ENCODE measurements around the gene SLC25A52. TPM values are rescaled to one million over a fixed set of nuclear protein-coding genes. Genes with fewer than 3 reads are reported as not detected.
"Not testable (repeated sequence)": the region's sequence is repeated elsewhere in the genome, so short reads cannot be mapped to it uniquely, and the experiment has no call there.

Gene SLC25A52
- under 1 TPM in 2 of 3 donors, not detected in 1; 0.21 to 0.44 TPM for polyA plus RNA-seq (ENCODE audit: insufficient read length in 3 of 3)

DNA sequence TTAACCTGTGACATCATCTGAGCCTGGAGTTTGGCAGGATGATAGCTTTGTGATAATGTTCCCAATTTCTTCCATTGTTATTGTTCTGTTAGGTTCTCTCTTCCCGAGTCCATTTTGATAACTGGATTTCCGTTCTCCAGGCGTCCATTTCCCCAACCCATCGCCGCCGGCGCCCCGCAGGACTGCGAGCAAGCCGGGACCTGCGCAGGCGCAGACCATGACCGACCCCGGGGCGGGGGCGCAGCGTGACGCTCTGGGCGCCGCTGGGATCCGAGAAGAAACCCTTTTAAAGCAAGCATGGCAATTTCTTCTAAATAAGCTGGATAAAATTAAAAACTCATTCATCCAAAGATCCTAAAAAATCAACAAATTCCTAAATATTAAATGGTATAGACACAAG lies at the start of gene SLC25A52:
TSS of gene SLC25A52 (minus strand) at position 186 of the 400 bp plus-strand sequence. CDS start 219 bp downstream, outside the sequence.
- DNase-seq (ENCODE audit: low read depth in 3 of 3, low spot score in 2 of 3) = no peak

DNA sequence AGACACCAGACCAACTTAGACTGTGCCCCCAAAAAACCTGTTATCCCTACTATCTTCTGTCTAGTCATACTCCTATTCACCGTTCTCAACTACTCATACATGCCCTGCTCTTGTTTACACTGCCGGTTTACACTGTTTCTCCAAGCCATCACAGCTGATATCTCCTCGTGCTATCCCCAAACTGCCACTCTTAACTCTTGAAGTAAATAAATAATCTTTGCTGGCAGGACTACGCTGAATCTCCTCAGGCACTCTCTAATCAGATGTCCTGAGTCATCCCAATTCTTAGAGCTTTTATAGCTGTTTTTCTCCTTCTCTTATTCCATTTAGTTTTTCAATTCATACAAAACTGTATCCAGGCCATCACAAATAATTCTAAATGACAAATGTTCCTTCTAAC lies 48.4 kb upstream of the SLC25A52 start:
- DNase-seq (ENCODE audit: low read depth in 3 of 3, low spot score in 2 of 3) = not testable (repeated sequence)

DNA sequence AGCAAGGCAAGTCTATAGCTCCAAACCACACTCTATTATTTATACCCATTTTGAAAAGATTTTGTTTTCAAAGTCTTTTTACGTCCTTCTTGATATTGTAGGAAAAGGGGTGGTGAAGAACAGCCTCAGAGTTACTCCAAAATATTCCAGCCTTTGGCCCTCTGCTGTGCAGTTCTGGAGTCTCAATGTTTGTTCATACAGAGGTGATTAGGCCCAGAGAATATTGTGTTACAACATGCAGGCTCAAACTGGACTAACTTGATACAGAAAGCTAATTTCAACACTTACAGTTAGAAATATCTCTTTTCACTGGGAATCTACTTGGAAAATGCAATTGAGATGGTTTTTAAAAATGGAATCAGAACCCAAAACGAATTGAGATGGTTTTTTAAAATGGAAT lies 40.4 kb upstream of the SLC25A52 start:
- DNase-seq (ENCODE audit: low read depth in 3 of 3, low spot score in 2 of 3) = no peak

DNA sequence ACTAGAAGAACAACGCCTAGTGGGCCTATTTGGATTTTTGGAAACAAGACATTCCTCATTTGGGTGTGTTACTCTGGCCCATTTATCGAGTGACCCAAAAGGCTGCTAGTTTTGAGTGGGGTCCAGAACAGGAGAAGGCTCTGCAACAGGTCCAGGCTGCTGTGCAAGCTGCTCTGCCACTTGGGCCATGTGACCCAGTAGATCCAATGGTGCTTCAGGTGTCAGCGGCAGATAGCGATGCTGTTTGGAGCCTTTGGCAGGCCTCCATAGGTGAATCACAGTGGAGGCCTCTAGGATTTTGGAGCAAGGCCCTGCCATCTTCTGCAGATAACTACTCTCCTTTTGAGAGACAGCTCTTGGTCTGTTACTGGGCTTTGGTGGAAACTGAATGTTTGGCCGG lies 38.6 kb upstream of the SLC25A52 start:
- not testable (repeated sequence) for DNase-seq (ENCODE audit: low read depth in 3 of 3, low spot score in 2 of 3)

DNA sequence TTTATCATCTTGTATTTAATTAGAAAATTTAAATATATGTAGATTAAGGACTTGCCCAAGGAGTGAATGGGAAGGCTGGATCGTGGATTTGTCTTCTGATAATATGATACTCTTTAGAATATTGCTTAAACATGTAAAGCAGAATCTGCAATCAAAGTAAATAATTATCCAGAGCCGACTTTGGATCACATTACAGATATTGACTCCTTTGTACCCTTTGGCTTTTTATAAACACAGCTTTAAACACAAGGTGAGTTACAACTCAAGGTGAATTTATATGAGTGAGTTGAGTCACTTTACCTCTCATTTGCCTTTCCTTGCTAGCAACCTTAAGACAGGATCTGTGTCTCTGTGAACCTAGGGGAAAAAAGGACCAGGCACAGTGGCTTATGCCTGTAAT lies 37.7 kb upstream of the SLC25A52 start:
- no peak for DNase-seq (ENCODE audit: low read depth in 3 of 3, low spot score in 2 of 3)

- no peak for DNase-seq (ENCODE audit: low read depth in 3 of 3, low spot score in 2 of 3)
Observed at GRCh38 chr18:31795747-31796146, 35.1 kb upstream of the SLC25A52 start.

- DNase-seq (ENCODE audit: low read depth in 3 of 3, low spot score in 2 of 3) = no peak
Observed at GRCh38 chr18:31793531-31793930, 32.9 kb upstream of the SLC25A52 start.

DNA sequence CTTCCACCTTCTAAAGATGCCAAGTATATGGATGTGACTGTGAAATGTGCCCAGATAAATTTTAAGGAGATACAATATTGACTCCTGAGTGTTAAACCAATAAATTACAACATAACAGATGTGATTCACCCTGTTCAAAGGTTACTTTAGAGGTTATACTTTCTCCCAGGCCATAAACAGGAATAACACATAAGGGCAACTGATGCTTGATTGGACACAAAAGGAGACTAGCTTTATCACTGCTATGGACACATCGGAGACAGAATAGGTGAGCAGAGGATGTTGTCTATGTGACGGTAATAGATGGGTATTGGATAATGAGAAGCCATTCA lies 31.9 kb upstream of the SLC25A52 start:
- no peak for DNase-seq (ENCODE audit: low read depth in 3 of 3, low spot score in 2 of 3)

DNA sequence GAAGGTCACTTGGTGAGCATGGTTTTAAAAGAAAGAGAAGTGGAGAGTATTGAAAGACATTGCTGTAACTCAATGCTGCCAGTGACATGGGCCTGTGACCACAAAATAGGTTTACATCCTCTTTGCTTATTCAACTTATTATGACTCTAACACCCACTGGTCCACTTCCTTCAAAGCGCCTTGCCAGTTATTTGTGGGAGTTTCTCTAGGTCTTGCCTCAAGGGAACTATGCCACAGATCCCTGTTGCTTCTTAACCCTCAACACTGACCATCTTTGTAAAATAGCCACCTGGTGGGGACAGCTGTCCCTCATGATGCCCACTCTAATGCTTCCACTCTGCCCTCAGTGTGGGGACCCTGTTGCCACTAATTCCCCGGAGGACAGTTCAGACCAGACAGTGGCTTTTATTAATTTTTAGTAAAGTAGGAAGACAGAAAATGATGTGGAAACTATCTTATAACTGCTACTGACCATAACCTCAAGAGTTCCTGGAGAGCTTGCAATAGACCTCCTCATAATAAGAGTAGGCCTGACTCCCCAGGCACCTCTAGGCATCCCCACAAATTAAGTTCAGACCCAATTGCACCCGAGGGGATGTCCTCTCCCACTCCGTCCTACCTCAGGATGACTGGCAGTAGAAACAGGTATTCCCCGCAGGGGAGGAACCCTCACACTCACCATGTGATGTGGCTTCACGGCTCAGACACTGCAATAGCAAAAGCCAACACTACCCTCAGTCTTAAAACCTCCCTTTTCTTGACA lies 31.3 kb upstream of the SLC25A52 start:
- DNase-seq (ENCODE audit: low read depth in 3 of 3, low spot score in 2 of 3) = no peak

DNA sequence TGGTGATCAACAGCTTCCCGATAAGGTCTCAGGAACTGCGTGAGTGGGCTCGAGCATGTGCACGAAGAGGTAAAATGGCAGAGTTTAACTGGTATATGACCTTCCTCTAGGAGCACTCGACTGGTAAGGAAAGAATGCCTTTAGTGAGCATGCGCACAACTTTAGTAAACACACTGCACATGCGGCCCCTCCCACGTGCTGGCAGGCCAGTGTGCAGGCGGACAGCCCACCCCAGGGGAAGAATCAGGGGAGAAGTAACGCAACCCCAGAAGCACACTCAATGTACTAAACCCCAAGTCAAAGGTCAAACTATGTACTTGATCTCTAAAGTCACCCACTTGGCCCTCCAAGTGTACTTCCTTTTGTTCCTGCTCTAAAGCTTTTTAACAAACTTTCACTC lies 28.7 kb upstream of the SLC25A52 start:
- no peak for DNase-seq (ENCODE audit: low read depth in 3 of 3, low spot score in 2 of 3)

GRCh38 chr18:31783059-31783458 lies 22.4 kb upstream of the SLC25A52 start:
- DNase-seq (ENCODE audit: low read depth in 3 of 3, low spot score in 2 of 3) = no peak

- DNase-seq (ENCODE audit: low read depth in 3 of 3, low spot score in 2 of 3) = no peak
Observed at GRCh38 chr18:31778391-31778950, 17.8 kb upstream of the SLC25A52 start.

GRCh38 chr18:31776093-31776492 lies 15.4 kb upstream of the SLC25A52 start:
- no peak for DNase-seq (ENCODE audit: low read depth in 3 of 3, low spot score in 2 of 3)

- no peak for DNase-seq (ENCODE audit: low read depth in 3 of 3, low spot score in 2 of 3)
Observed at GRCh38 chr18:31774962-31775361, 14.3 kb upstream of the SLC25A52 start.

DNA sequence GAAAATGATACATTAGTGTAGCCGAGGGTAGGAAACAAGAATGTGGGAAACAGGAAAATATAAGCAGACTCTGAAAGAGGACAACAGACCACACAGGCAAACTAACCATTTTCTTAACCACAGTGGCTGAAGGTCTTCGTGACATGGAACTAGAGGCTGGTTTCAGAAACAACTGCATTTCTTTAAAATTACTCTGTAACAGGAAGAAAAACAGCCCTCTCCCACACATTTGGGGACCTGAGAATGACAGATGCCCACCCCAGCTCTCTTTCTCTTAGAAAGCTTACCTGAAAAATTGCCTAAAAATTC lies 13.8 kb upstream of the SLC25A52 start:
- no peak for DNase-seq (ENCODE audit: low read depth in 3 of 3, low spot score in 2 of 3)

GRCh38 chr18:31773774-31774476 lies 13.2 kb upstream of the SLC25A52 start:
- DNase-seq (ENCODE audit: low read depth in 3 of 3, low spot score in 2 of 3) = no peak

GRCh38 chr18:31772699-31773098 lies 12.0 kb upstream of the SLC25A52 start:
- no peak for DNase-seq (ENCODE audit: low read depth in 3 of 3, low spot score in 2 of 3)

GRCh38 chr18:31750273-31750672 lies 10.4 kb downstream of the SLC25A52 start:
- no peak for DNase-seq (ENCODE audit: low read depth in 3 of 3, low spot score in 2 of 3)

- DNase-seq (ENCODE audit: low read depth in 3 of 3, low spot score in 2 of 3) = no peak
Observed at GRCh38 chr18:31746396-31746795, 14.3 kb downstream of the SLC25A52 start.

GRCh38 chr18:31744321-31745067 lies 16.2 kb downstream of the SLC25A52 start:
- DNase-seq (ENCODE audit: low read depth in 3 of 3, low spot score in 2 of 3) = no peak

GRCh38 chr18:31743600-31743999 lies 17.1 kb downstream of the SLC25A52 start:
- not testable (repeated sequence) for DNase-seq (ENCODE audit: low read depth in 3 of 3, low spot score in 2 of 3)
